ENCODE measurements around the gene ACSL1. TPM values are rescaled to one million over a fixed set of nuclear protein-coding genes. Genes with fewer than 3 reads are reported as not detected.

The ACSL1 gene
- total and polyA plus RNA-seq, 2 of the 8 experiments (the other 6 are each of a cell fraction or from before 2014, with no cell fraction given): 2.3 to 8.7 TPM

- WGBS, 2 experiments (ENCODE audit: extremely low coverage in 1 of 2, insufficient coverage in 1 of 2, insufficient read length in 1 of 2, insufficient replicate concordance in 2 of 2, low coverage in 1 of 2, low lambda C conversion rate in 2 of 2, missing lambda C conversion rate in 1 of 2): 90% methylated on average over 20 of the region's 20 CpGs; no CpG with 5 or more reads in 1 of the 2 experiments
- TF ChIP-seq RAD21 (IDR thresholded peaks at IDR 0.05 in 1 of 2, conservative IDR thresholded peaks at IDR 0.05 in 1 of 2; ENCODE audit: low read depth in 2 of 2, low read length in 2 of 2): peak in 1 of 2 experiments; percentile 32; a peak in 2 of 4 replicates
- peak; percentile 10 to 48 (median 29); a peak in 2 of 4 replicates for TF ChIP-seq CTCF (IDR thresholded peaks at IDR 0.05; ENCODE audit: control extremely low read depth in 1 of 3, insufficient read depth in 1 of 3, low read depth in 1 of 3, low read length in 3 of 3)
- no peak for TF ChIP-seq ATF2 (IDR thresholded peaks at IDR 0.05; ENCODE audit: low read length)
Measured at GRCh38 chr4:184740980-184741391, 84.8 kb downstream of the ACSL1 start.

More at GRCh38 chr4:184740980-184741391, 84.8 kb downstream of the ACSL1 start:
- no peak overlapping the region for H3K18ac ChIP-seq (ENCODE audit: extremely low read depth, low read length)
- no peak overlapping the region for H3K27ac ChIP-seq (ENCODE audit: low read depth, low read length)
- no peak overlapping the region for H3K9ac ChIP-seq (replicated peaks in 1 of 4; ENCODE audit: extremely low read depth in 1 of 4, low read depth in 3 of 4, low read length in 3 of 4)
- no peak overlapping the region for H2AFZ ChIP-seq (ENCODE audit: low read length)
- no peak overlapping the region for H4K8ac ChIP-seq (ENCODE audit: extremely low read depth, insufficient read depth, low read length)
- FAIRE-seq: no peak
- H3K14ac ChIP-seq (ENCODE audit: insufficient read length): no peak overlapping the region
- no peak overlapping the region for H3K23ac ChIP-seq (ENCODE audit: insufficient read length)
- H3K4me1 ChIP-seq (replicated peaks in 1 of 4; ENCODE audit: control insufficient read depth in 3 of 4, insufficient read depth in 4 of 4, low read length in 3 of 4): peaks cover 0 to 2% (median under 1%) of the 10 kb centered on the region in 4 experiments; a peak in 2 of 7 replicates
- no peaks in the 10 kb centered on the region for H3K27me3 ChIP-seq (replicated peaks in 1 of 4; ENCODE audit: control insufficient read depth in 3 of 4, extremely low read depth in 1 of 4, insufficient read depth in 3 of 4, low read length in 3 of 4)
- H4K5ac ChIP-seq (ENCODE audit: insufficient read length, low read depth, low read length): no peak overlapping the region
- no peaks in the 10 kb centered on the region for H3K23me2 ChIP-seq (ENCODE audit: low read depth, low read length)
- no peak overlapping the region for H4K91ac ChIP-seq (replicated peaks; ENCODE audit: insufficient read length, low read length)
- no peak for DNase-seq (ENCODE audit: low read depth in 1 of 2, low spot score in 2 of 2)
- H2BK15ac ChIP-seq (ENCODE audit: low read length): no peak overlapping the region
- no peak overlapping the region for H2BK5ac ChIP-seq (ENCODE audit: low read depth, low read length)
- peaks cover 16% of the 10 kb centered on the region in 2 experiments for H3K9me3 ChIP-seq (ENCODE audit: insufficient read depth in 2 of 2, low read depth in 1 of 2, low read length in 1 of 2)
- no peak overlapping the region for H2BK12ac ChIP-seq (ENCODE audit: low read depth, low read length)
- H3K4me2 ChIP-seq (ENCODE audit: insufficient read depth in 1 of 2, low read depth in 2 of 2, low read length in 2 of 2): no peak overlapping the region
- ChIA-PET POLR2A (ENCODE audit: partially characterized antibody) (no interaction called here), CTCF (ENCODE audit: partially characterized antibody) (interaction anchor here (1.1 to 1.6 kb wide), 2 partner anchors 123 to 267 kb away, joined by 3 to 6 read pairs; no protein-coding TSS in a partner anchor)
- no peak overlapping the region for H3K4me3 ChIP-seq (ENCODE audit: extremely low read depth in 1 of 4, insufficient read depth in 2 of 4, low read depth in 3 of 4, low read length in 4 of 4)
- H2BK20ac ChIP-seq (ENCODE audit: low read length): no peak overlapping the region
- no peaks in the 10 kb centered on the region for H3K79me1 ChIP-seq (ENCODE audit: low read depth, low read length)
- H3K56ac ChIP-seq (replicated peaks; ENCODE audit: insufficient read length, low read depth, low read length): no peak overlapping the region
- no peak overlapping the region for H3K4ac ChIP-seq (replicated peaks; ENCODE audit: insufficient read length, low read depth, low read length)
- no peak overlapping the region for H2BK120ac ChIP-seq (replicated peaks; ENCODE audit: low read depth, low read length)
- H2AK5ac ChIP-seq (ENCODE audit: low read depth, low read length): no peak overlapping the region
- peaks cover 0 to 6% (median 0%) of the 10 kb centered on the region in 4 experiments; a peak in 1 of 8 replicates for H3K36me3 ChIP-seq (ENCODE audit: control insufficient read depth in 2 of 4, insufficient read depth in 4 of 4, low read length in 3 of 4)
- no peaks in the 10 kb centered on the region for H3K79me2 ChIP-seq (ENCODE audit: control insufficient read depth in 1 of 2, insufficient read depth in 2 of 2, low read length in 2 of 2)
- H4K20me1 ChIP-seq (replicated peaks in 1 of 2; ENCODE audit: control insufficient read depth in 1 of 2, insufficient read depth in 2 of 2, low read length in 2 of 2): no peaks in the 10 kb centered on the region

All from H1 (cell line).